Neural progenitor cell (in vitro differentiated cells): ENCODE measurements around the gene GOSR2.

ENCODE experiments used
- EZH2 ChIP-seq: fragments of 200-600 bp; sonication (generic); IDR thresholded peaks from 2 replicates; pipeline ENCODE4 v1.6.1; 2017; ENCODE audit warnings: antibody characterized with exemption, mild to moderate bottlenecking, moderate library complexity
- TF ChIP-seq, protein P1 (sequence below): fragments of 200-600 bp; sonication (generic); IDR thresholded peaks from 2 replicates; pipeline ENCODE4 v1.5.1; 2017; ENCODE audit warnings: antibody characterized with exemption, mild to moderate bottlenecking

DNA sequence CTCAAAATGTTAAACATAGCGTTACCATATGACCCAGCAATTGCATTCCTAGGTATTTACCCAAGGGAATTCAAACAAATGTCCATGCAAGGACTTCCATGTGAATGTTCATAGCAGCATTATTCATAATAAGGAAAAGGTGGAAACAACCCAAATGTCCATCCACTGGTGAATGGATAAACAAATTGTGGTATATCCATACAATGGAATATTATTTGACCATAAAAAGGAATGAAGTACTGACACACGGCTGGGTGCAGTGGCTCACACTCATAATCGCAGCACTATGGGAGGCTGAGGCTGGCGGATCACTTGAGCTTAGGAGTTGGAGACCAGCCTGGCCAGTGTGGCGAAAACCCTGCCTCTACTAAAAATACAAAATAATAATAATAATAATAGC is 24.1 kb upstream of the GOSR2 start:
- no peak for TF ChIP-seq EZH2
- TF ChIP-seq, protein P1, sequence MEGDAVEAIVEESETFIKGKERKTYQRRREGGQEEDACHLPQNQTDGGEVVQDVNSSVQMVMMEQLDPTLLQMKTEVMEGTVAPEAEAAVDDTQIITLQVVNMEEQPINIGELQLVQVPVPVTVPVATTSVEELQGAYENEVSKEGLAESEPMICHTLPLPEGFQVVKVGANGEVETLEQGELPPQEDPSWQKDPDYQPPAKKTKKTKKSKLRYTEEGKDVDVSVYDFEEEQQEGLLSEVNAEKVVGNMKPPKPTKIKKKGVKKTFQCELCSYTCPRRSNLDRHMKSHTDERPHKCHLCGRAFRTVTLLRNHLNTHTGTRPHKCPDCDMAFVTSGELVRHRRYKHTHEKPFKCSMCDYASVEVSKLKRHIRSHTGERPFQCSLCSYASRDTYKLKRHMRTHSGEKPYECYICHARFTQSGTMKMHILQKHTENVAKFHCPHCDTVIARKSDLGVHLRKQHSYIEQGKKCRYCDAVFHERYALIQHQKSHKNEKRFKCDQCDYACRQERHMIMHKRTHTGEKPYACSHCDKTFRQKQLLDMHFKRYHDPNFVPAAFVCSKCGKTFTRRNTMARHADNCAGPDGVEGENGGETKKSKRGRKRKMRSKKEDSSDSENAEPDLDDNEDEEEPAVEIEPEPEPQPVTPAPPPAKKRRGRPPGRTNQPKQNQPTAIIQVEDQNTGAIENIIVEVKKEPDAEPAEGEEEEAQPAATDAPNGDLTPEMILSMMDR = no peak
